H9 (cell line): ENCODE data around the gene TRPV3. TPM values are rescaled to one million over a fixed set of nuclear protein-coding genes. Genes with fewer than 3 reads are reported as not detected.

Source experiments
- DNase-seq: peaks from one replicate; pipeline ENCODE4 v3.0.0-alpha.2; 2017
- H2AFZ ChIP-seq: one replicate; pipeline ENCODE4 v1.6.1; 2013; ENCODE audit warnings: mild to moderate bottlenecking, low read length, control low read depth, moderate library complexity
- H2AK5ac ChIP-seq: 2 replicates; pipeline ENCODE4 v1.6.1; 2013; ENCODE audit warnings: low read length, control low read depth, mixed read lengths; ENCODE audit not compliant: insufficient read length
- H2BK120ac ChIP-seq: one replicate; pipeline ENCODE4 v1.6.1; 2013; ENCODE audit warnings: low read depth, mild to moderate bottlenecking, low read length, control low read depth, inconsistent platforms; ENCODE audit not compliant: poor library complexity, severe bottlenecking
- H2BK12ac ChIP-seq: 2 replicates; pipeline ENCODE4 v1.6.1; 2013; ENCODE audit warnings: low read length, control low read depth, mixed read lengths, low read depth; ENCODE audit not compliant: insufficient read length
- H2BK15ac ChIP-seq: 2 replicates; pipeline ENCODE4 v1.6.1; 2013; ENCODE audit warnings: low read depth, low read length, control low read depth
- H2BK20ac ChIP-seq: one replicate; pipeline ENCODE4 v1.6.1; 2013; ENCODE audit warnings: low read depth, mild to moderate bottlenecking, low read length, control low read depth, inconsistent platforms; ENCODE audit not compliant: poor library complexity, severe bottlenecking
- H2BK5ac ChIP-seq: 2 replicates; pipeline ENCODE4 v1.6.1; 2013; ENCODE audit warnings: low read length, control low read depth, mixed read lengths; ENCODE audit not compliant: insufficient read length
- H3K14ac ChIP-seq: 2 replicates; pipeline ENCODE4 v1.6.1; 2013; ENCODE audit warnings: low read length, control low read depth; ENCODE audit not compliant: insufficient read depth
- H3K18ac ChIP-seq: 2 replicates; pipeline ENCODE4 v1.6.1; 2013; ENCODE audit warnings: low read depth, mild to moderate bottlenecking, mixed read lengths, low read length, control low read depth; ENCODE audit not compliant: insufficient read length
- H3K23ac ChIP-seq: 2 replicates; pipeline ENCODE4 v1.6.1; 2013; ENCODE audit warnings: low read length, control low read depth, mixed read lengths, low read depth; ENCODE audit not compliant: insufficient read length
- H3K23me2 ChIP-seq: 2 replicates; pipeline ENCODE4 v1.6.1; 2013; ENCODE audit warnings: low read depth, mild to moderate bottlenecking, mixed read lengths, low read length, control low read depth; ENCODE audit not compliant: insufficient read length, poor library complexity, severe bottlenecking
- H3K27ac ChIP-seq: 2 replicates; pipeline ENCODE4 v1.5.1; 2013; ENCODE audit warnings: low read length, control low read depth, mixed read lengths, low read depth; ENCODE audit not compliant: insufficient read length
- H3K27me3 ChIP-seq: 2 replicates; pipeline ENCODE4 v1.6.1; 2013; ENCODE audit warnings: low read length, control low read depth, inconsistent platforms; ENCODE audit not compliant: insufficient read depth
- H3K4ac ChIP-seq: 2 replicates; pipeline ENCODE4 v1.6.1; 2013; ENCODE audit warnings: low read depth, mild to moderate bottlenecking, control low read depth, inconsistent platforms, low read length, moderate library complexity
- H3K4me1 ChIP-seq: 2 replicates; pipeline ENCODE4 v1.6.1; 2013; ENCODE audit warnings: low read length, control low read depth, inconsistent platforms; ENCODE audit not compliant: insufficient read depth
- H3K4me2 ChIP-seq: 2 replicates; pipeline ENCODE4 v1.6.1; 2013; ENCODE audit warnings: low read length, control low read depth, mixed read lengths; ENCODE audit not compliant: insufficient read length, insufficient read depth
- H3K56ac ChIP-seq: 2 replicates; pipeline ENCODE4 v1.6.1; 2013; ENCODE audit warnings: low read depth, mild to moderate bottlenecking, mixed read lengths, low read length, control low read depth; ENCODE audit not compliant: insufficient read length
- H3K79me1 ChIP-seq: 2 replicates; pipeline ENCODE4 v1.6.1; 2013; ENCODE audit warnings: low read depth, mild to moderate bottlenecking, moderate library complexity, low read length, control low read depth, inconsistent platforms; ENCODE audit not compliant: insufficient read depth, poor library complexity, severe bottlenecking
- H3K79me2 ChIP-seq: 2 replicates; pipeline ENCODE4 v1.6.1; 2013; ENCODE audit warnings: low read length, control low read depth, inconsistent platforms; ENCODE audit not compliant: insufficient read depth
- H3K9ac ChIP-seq: 2 replicates; pipeline ENCODE4 v1.6.1; 2013; ENCODE audit warnings: low read length, control low read depth, mixed read lengths; ENCODE audit not compliant: insufficient read length; ENCODE audit errors: extremely low read depth
- H3K9me3 ChIP-seq: one replicate; pipeline ENCODE4 v1.6.1; 2013; ENCODE audit warnings: low read depth, low read length, inconsistent platforms; ENCODE audit not compliant: control insufficient read depth
- H3T11ph ChIP-seq: one replicate; pipeline ENCODE4 v1.6.1; 2013; ENCODE audit warnings: mild to moderate bottlenecking, low read length, control low read depth, inconsistent platforms
- H4K20me1 ChIP-seq: one replicate; pipeline ENCODE4 v1.6.1; 2013; ENCODE audit not compliant: control insufficient read depth, insufficient read length, insufficient read depth
- H4K5ac ChIP-seq: 2 replicates; pipeline ENCODE4 v1.6.1; 2013; ENCODE audit warnings: low read depth, mild to moderate bottlenecking, mixed read lengths, low read length, control low read depth; ENCODE audit not compliant: insufficient read length
- H4K8ac ChIP-seq: replicated peaks from 2 replicates; pipeline ENCODE4 v1.6.1; 2013; ENCODE audit warnings: low read length, control low read depth, mixed read lengths, low read depth; ENCODE audit not compliant: insufficient read length
- H4K91ac ChIP-seq: 2 replicates; pipeline ENCODE4 v1.6.1; 2013; ENCODE audit warnings: low read depth, mild to moderate bottlenecking, moderate library complexity, mixed read lengths, low read length, control low read depth; ENCODE audit not compliant: insufficient read length
- H3K27ac Mint-ChIP-seq, 3 experiments: 2 replicates in 2 of 3; 3 replicates in 1 of 3; pipeline ENCODE4 v1.8.0; 2020 to 2021; ENCODE audit warnings: mixed read lengths in 3 of 3, mild to moderate bottlenecking in 1 of 3, moderate library complexity in 1 of 3
- H3K27me3 Mint-ChIP-seq: 2 replicates; pipeline ENCODE4 v1.8.0; 2021; ENCODE audit warnings: low read depth, mild to moderate bottlenecking, moderate library complexity, mixed read lengths
- H3K36me3 Mint-ChIP-seq, 3 experiments: 2 replicates in 2 of 3; 3 replicates in 1 of 3; pipeline ENCODE4 v1.8.0; 2020 to 2021; ENCODE audit warnings: low read depth in 3 of 3, mixed read lengths in 3 of 3; ENCODE audit not compliant: insufficient read depth in 1 of 3
- H3K4me1 Mint-ChIP-seq, 2 experiments: 2 replicates each; pipeline ENCODE4 v1.8.0; 2020; ENCODE audit warnings: mixed read lengths in 2 of 2
- H3K4me3 Mint-ChIP-seq, 2 experiments: 2 replicates in 1 of 2; 3 replicates in 1 of 2; pipeline ENCODE4 v1.8.0; 2020 to 2021; ENCODE audit warnings: mild to moderate bottlenecking in 2 of 2, mixed read lengths in 2 of 2, moderate library complexity in 1 of 2
- H3K9me3 Mint-ChIP-seq, 2 experiments: 2 replicates in 1 of 2; 3 replicates in 1 of 2; pipeline ENCODE4 v1.8.0; 2020; ENCODE audit warnings: mild to moderate bottlenecking in 2 of 2, mixed read lengths in 2 of 2, moderate library complexity in 1 of 2
- WGBS: extraction: QIAGEN DNeasy Blood & Tissue Kit; methylation state at CpG from one replicate; pipeline ENCODE4 v1.1.7; 2013; ENCODE audit warnings: missing lambda C conversion rate, low lambda C conversion rate, mixed read lengths; ENCODE audit not compliant: insufficient read length; ENCODE audit errors: extremely low coverage; 5-methylcytosine and 5-hydroxymethylcytosine counted together
- total RNA-seq: library from RNA; stranded (reverse); gene quantifications from 2 replicates; pipeline ENCODE4 v1.2.1, GENCODE V29; 2021
- TF ChIP-seq, protein P1 (sequence below): fragments of 200-600 bp; sonication (generic); conservative IDR thresholded peaks from 3 replicates; pipeline ENCODE4 v1.8.0; 2021; ENCODE audit warnings: antibody characterized with exemption, mild to moderate bottlenecking

TRPV3 gene
- total RNA-seq, 1 experiment from 2014 or later: 0.63 TPM

DNA sequence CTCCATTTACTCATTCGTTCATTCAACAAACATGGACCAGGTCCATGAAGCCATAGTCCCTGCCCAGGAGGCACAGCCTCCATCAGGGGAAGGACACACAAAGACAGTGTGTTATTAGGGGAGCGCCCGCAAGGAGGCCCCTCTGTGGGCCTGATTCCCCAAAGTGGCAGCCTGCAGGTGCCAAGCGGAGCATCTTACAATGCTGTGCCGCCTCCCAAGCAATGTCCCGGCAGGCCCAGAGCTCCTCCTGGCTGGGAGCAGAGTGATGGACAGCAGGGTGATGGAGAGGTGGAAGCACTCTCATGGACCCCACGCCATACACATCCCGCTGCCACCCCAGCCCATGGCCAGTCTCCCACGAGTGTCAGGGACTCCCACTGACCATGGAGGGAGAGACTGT lies 25.8 kb upstream of the TRPV3 start:
- Histone ChIP-seq H2BK20ac (no peak overlapping the region), H2AFZ (no peak overlapping the region), H2BK12ac (no peak overlapping the region), H3K14ac (no peak overlapping the region), H3K4me2 (no peak overlapping the region), H2BK5ac (no peak overlapping the region), H3K56ac (no peak overlapping the region), H3K4me1 (no peaks in the 10 kb centered on the region), H4K8ac (no peak overlapping the region), H4K5ac (no peak overlapping the region), H3K79me1 (no peaks in the 10 kb centered on the region), H3K27ac (no peak overlapping the region), H3K27me3 (no peaks in the 10 kb centered on the region), H3K79me2 (no peaks in the 10 kb centered on the region), H4K20me1 (no peaks in the 10 kb centered on the region), H2BK15ac (no peak overlapping the region), H2BK120ac (no peak overlapping the region), H3K23me2 (peaks cover 2% of the 10 kb centered on the region), H3K9ac (no peak overlapping the region), H3K9me3 (no peaks in the 10 kb centered on the region), H4K91ac (no peak overlapping the region), H3K4ac (no peak overlapping the region), H2AK5ac (no peak overlapping the region), H3K18ac (no peak overlapping the region), H3T11ph (no peak overlapping the region), H3K23ac (no peak overlapping the region)
- Mint-ChIP-seq H3K27me3 (no peaks in the 10 kb centered on the region), H3K36me3 (peaks cover 11 to 41% (median 27%) of the 10 kb centered on the region in 3 experiments), H3K4me3 (no peak overlapping the region), H3K4me1 (no peaks in the 10 kb centered on the region), H3K9me3 (no peaks in the 10 kb centered on the region), H3K27ac (no peak overlapping the region)
- no peak for DNase-seq
- no CpG with 5 or more reads among the region's 9 CpGs for WGBS
- TF ChIP-seq, protein P1, sequence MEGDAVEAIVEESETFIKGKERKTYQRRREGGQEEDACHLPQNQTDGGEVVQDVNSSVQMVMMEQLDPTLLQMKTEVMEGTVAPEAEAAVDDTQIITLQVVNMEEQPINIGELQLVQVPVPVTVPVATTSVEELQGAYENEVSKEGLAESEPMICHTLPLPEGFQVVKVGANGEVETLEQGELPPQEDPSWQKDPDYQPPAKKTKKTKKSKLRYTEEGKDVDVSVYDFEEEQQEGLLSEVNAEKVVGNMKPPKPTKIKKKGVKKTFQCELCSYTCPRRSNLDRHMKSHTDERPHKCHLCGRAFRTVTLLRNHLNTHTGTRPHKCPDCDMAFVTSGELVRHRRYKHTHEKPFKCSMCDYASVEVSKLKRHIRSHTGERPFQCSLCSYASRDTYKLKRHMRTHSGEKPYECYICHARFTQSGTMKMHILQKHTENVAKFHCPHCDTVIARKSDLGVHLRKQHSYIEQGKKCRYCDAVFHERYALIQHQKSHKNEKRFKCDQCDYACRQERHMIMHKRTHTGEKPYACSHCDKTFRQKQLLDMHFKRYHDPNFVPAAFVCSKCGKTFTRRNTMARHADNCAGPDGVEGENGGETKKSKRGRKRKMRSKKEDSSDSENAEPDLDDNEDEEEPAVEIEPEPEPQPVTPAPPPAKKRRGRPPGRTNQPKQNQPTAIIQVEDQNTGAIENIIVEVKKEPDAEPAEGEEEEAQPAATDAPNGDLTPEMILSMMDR: no peak
